ENCODE data around the gene PPP3CA. TPM values are rescaled to one million over a fixed set of nuclear protein-coding genes. Genes with fewer than 3 reads are reported as not detected.

PPP3CA gene
- total and polyA plus RNA-seq, 2 of the 13 experiments (the other 11 are each of a cell fraction or from before 2014, with no cell fraction given) = 4.8 to 13.2 TPM

- no peak for TF ChIP-seq ZBTB40 (IDR thresholded peaks at IDR 0.05)
- no peak for TF ChIP-seq ZBTB40 (CRISPR knock-in tag; IDR thresholded peaks at IDR 0.05)
- TF ChIP-seq MLX (CRISPR knock-in tag; IDR thresholded peaks at IDR 0.05) = no peak
- TF ChIP-seq ZNF646 (CRISPR knock-in tag; IDR thresholded peaks at IDR 0.05) = no peak
- no peak for TF ChIP-seq TFAP4 (IDR thresholded peaks at IDR 0.05; ENCODE audit: borderline replicate concordance, low read depth)
- TF ChIP-seq PHF20 (CRISPR knock-in tag; IDR thresholded peaks at IDR 0.05) = peak; percentile 43
- TF ChIP-seq ATF2 (CRISPR knock-in tag; IDR thresholded peaks at IDR 0.05) = no peak
- TF ChIP-seq ZNF614 (CRISPR knock-in tag; IDR thresholded peaks at IDR 0.05; ENCODE audit: borderline replicate concordance) = no peak
- no peak for TF ChIP-seq ZNF761 (CRISPR knock-in tag; conservative IDR thresholded peaks at IDR 0.05)
- TF ChIP-seq ZNF326 (CRISPR knock-in tag; IDR thresholded peaks at IDR 0.05; ENCODE audit: borderline replicate concordance) = no peak
- no peak for TF ChIP-seq ZNF563 (CRISPR knock-in tag; IDR thresholded peaks at IDR 0.05)
- TF ChIP-seq SMC3 (IDR thresholded peaks at IDR 0.05; ENCODE audit: low read length) = no peak
- TF ChIP-seq ZNF891 (CRISPR knock-in tag; IDR thresholded peaks at IDR 0.05) = no peak
These were observed at the start of gene PPP3CA (continued) for GRCh38 chr4:101347267-101347556.
